HG03565 (cell line): ENCODE measurements around the gene CD300LB.
"Not testable (repeated sequence)": the region's sequence is repeated elsewhere in the genome, so short reads cannot be mapped to it uniquely, and the experiment has no call there.

Experiments
- ATAC-seq: cut with Tn5 transposase; IDR thresholded peaks from one replicate; pipeline ENCODE4 v1.9.1; 2021; ENCODE audit warnings: mild to moderate bottlenecking, moderate library complexity; ENCODE audit not compliant: unreplicated experiment

CD300LB gene

GRCh38 chr17:74531231-74531761 lies at the start of gene CD300LB:
Gene CD300LB, minus strand, starts transcription at chr17:74531475. Its CDS starts 125 bp downstream, at chr17:74531350.
- no peak for ATAC-seq

GRCh38 chr17:74579900-74580299 lies 48.6 kb upstream of the CD300LB start:
- ATAC-seq, result no peak

GRCh38 chr17:74578979-74579378 lies 47.7 kb upstream of the CD300LB start:
- no peak for ATAC-seq

GRCh38 chr17:74574489-74575142 lies 43.3 kb upstream of the CD300LB start:
- no peak for ATAC-seq

- ATAC-seq, result not testable (repeated sequence)
Observed at GRCh38 chr17:74573635-74574034, 42.4 kb upstream of the CD300LB start.

GRCh38 chr17:74573169-74573568 lies 41.9 kb upstream of the CD300LB start:
- ATAC-seq, result no peak

GRCh38 chr17:74571621-74572270 lies 40.5 kb upstream of the CD300LB start:
- ATAC-seq, result no peak

- no peak for ATAC-seq
Observed at GRCh38 chr17:74569020-74570003, 38.0 kb upstream of the CD300LB start.

- ATAC-seq, result no peak
Observed at GRCh38 chr17:74568106-74568873, 37.0 kb upstream of the CD300LB start.

- no peak for ATAC-seq
Observed at GRCh38 chr17:74567397-74567796, 36.1 kb upstream of the CD300LB start, which contains the start of gene CD300H. Gene CD300H, minus strand, starts transcription at chr17:74567509.

- no peak for ATAC-seq
Observed at GRCh38 chr17:74566132-74566753, 35.0 kb upstream of the CD300LB start.

- ATAC-seq, result no peak
Observed at GRCh38 chr17:74565126-74565525, 33.9 kb upstream of the CD300LB start.

- no peak for ATAC-seq
Observed at GRCh38 chr17:74563358-74563757, 32.1 kb upstream of the CD300LB start.

GRCh38 chr17:74561586-74561985 lies 30.3 kb upstream of the CD300LB start:
- ATAC-seq, result no peak

- no peak for ATAC-seq
Observed at GRCh38 chr17:74558882-74559519, 27.7 kb upstream of the CD300LB start.

GRCh38 chr17:74558402-74558801 lies 27.1 kb upstream of the CD300LB start:
- ATAC-seq, result not testable (repeated sequence)

GRCh38 chr17:74555427-74555940 lies 24.2 kb upstream of the CD300LB start:
- no peak for ATAC-seq

- no peak for ATAC-seq
Observed at GRCh38 chr17:74554909-74555308, 23.6 kb upstream of the CD300LB start.

- ATAC-seq, result no peak
Observed at GRCh38 chr17:74552037-74552436, 20.8 kb upstream of the CD300LB start.
